Neural progenitor cell (in vitro differentiated cells): Measurements from ENCODE around the gene PSME3IP1.

ENCODE experiments used
- CTCF ChIP-seq: fragments of 200-600 bp; sonication (generic); IDR thresholded peaks from 2 replicates; pipeline ENCODE4 v1.5.1; 2017; ENCODE audit warnings: antibody characterized with exemption, mild to moderate bottlenecking
- EZH2 ChIP-seq: fragments of 200-600 bp; sonication (generic); IDR thresholded peaks from 2 replicates; pipeline ENCODE4 v1.6.1; 2017; ENCODE audit warnings: antibody characterized with exemption, mild to moderate bottlenecking, moderate library complexity

DNA sequence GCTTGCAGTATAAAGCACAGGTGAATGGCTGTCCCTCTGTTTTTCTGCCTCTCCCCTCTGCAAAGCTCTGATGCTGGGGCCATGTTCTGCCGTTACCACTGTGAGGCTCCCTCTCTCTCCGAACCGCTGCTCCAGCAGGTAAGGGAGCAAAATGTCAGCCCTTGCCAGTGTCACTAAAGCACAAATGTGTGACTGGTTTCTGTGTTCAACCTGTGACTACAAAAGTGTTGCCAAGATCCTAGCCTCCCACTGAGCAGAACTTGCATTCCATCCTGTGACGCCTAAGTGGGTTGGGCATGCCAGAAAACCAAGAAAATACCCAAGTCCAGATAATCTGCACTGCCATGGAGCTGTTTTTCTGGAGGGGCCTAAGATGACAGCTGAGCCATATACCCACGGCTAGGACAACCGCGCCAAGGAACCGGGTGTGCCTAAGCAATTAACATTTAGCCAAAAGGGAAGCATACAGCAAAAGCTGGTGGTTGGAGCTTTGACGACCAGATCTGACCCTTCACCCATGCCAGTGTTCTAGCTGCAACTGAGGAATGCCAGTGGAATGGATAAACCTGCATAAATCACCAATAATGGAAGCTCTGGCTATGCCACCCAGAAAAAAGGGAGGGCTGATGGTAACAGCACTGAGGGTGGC, 35.0 kb downstream of the PSME3IP1 start:
- TF ChIP-seq CTCF (no peak), EZH2 (no peak)
